PC-9 (cell line): Measurements from ENCODE around the gene AOPEP. TPM values are rescaled to one million over a fixed set of nuclear protein-coding genes. Genes with fewer than 3 reads are reported as not detected.

Experiments used
- BruUV-seq: library from RNA; stranded (reverse); fragments of 400-500 nt; replicated peaks from 2 replicates; lab custom pipeline; 2021; lab: Mats Ljungman, UMichigan
- CTCF ChIA-PET: fragments of 300-600 bp; sonication (Branson Sonifier 250); formaldehyde crosslinking; loops from one replicate; lab custom pipeline; 2022; ENCODE audit warnings: antibody characterized with exemption; lab: Charles Lee
- POLR2A ChIA-PET: fragments of 300-600 bp; sonication (Branson Sonifier 250); formaldehyde crosslinking; loops from one replicate; lab custom pipeline; 2022; ENCODE audit warnings: antibody characterized with exemption; ENCODE audit not compliant: unreplicated experiment; lab: Charles Lee
- DNase-seq, 2 experiments: peaks; one replicate each; pipeline versions ENCODE4 v3.0.0 to v3.0.0-alpha.2; 2015 to 2022; ENCODE audit warnings: mixed read lengths in 1 of 2
- H2AFZ ChIP-seq: fragments of 200-600 bp; sonication (generic); 2 replicates; pipeline ENCODE4 v1.8.1; 2017; ENCODE audit warnings: antibody characterized with exemption
- H3F3A ChIP-seq: fragments of 200-600 bp; sonication (generic); 2 replicates; pipeline ENCODE4 v1.8.1; 2017; ENCODE audit warnings: antibody characterized with exemption, mild to moderate bottlenecking, low read depth; ENCODE audit not compliant: insufficient read depth
- H3K27ac ChIP-seq: fragments of 200-600 bp; sonication (generic); 2 replicates; pipeline ENCODE4 v1.6.1; 2016; ENCODE audit warnings: mixed run types
- H3K27me3 ChIP-seq: fragments of 200-600 bp; sonication (generic); 2 replicates; pipeline ENCODE4 v1.6.1; 2016; ENCODE audit warnings: low read depth, mixed run types; ENCODE audit not compliant: insufficient read depth
- H3K36me3 ChIP-seq: fragments of 200-600 bp; sonication (generic); 2 replicates; pipeline ENCODE4 v1.6.1; 2016; ENCODE audit warnings: low read depth, mixed run types
- H3K4me1 ChIP-seq: fragments of 200-600 bp; sonication (generic); replicated peaks from 2 replicates; pipeline ENCODE4 v1.6.1; 2016; ENCODE audit warnings: mixed run types; ENCODE audit not compliant: insufficient read depth
- H3K4me2 ChIP-seq: fragments of 200-600 bp; sonication (generic); 2 replicates; pipeline ENCODE4 v1.6.1; 2017; ENCODE audit warnings: mixed run types
- H3K4me3 ChIP-seq: fragments of 200-600 bp; sonication (generic); 2 replicates; pipeline ENCODE4 v1.6.1; 2016; ENCODE audit warnings: mixed run types
- H3K79me2 ChIP-seq: fragments of 200-600 bp; sonication (generic); 2 replicates; pipeline ENCODE4 v1.6.1; 2017; ENCODE audit warnings: low read depth, mixed run types
- H3K9me2 ChIP-seq: fragments of 200-600 bp; sonication (generic); 2 replicates; pipeline ENCODE4 v1.8.1; 2017; ENCODE audit warnings: mild to moderate bottlenecking; ENCODE audit not compliant: insufficient read depth
- H3K9me3 ChIP-seq: fragments of 200-600 bp; sonication (generic); 2 replicates; pipeline ENCODE4 v1.8.1; 2016; ENCODE audit warnings: low read depth; ENCODE audit not compliant: insufficient read depth
- H4K20me1 ChIP-seq: fragments of 200-600 bp; sonication (generic); 2 replicates; pipeline ENCODE4 v1.8.1; 2017; ENCODE audit not compliant: insufficient read depth
- EZH2 ChIP-seq: fragments of 200-600 bp; sonication (generic); IDR thresholded peaks from 2 replicates; pipeline ENCODE4 v1.8.0; 2017; ENCODE audit warnings: antibody characterized with exemption, low read depth
- intact Hi-C: fragments of 100-400 bp; cut with micrococcal nuclease; formaldehyde crosslinking; loops from one replicate; pipeline ENCODE4 v1.10.0; 2022; ENCODE audit not compliant: unreplicated experiment
- total RNA-seq: library from RNA; stranded (reverse); gene quantifications from 2 replicates; pipeline ENCODE4 v1.2.3, GENCODE V29; 2021
- TF ChIP-seq, protein P1 (sequence below): fragments of 200-600 bp; sonication (generic); conservative IDR thresholded peaks from 2 replicates; pipeline ENCODE4 v1.6.1; 2017; ENCODE audit warnings: mixed run types, antibody characterized with exemption, mild to moderate bottlenecking, moderate library complexity

AOPEP gene
- total RNA-seq, 1 experiment from 2014 or later, result 90.0 TPM

DNA sequence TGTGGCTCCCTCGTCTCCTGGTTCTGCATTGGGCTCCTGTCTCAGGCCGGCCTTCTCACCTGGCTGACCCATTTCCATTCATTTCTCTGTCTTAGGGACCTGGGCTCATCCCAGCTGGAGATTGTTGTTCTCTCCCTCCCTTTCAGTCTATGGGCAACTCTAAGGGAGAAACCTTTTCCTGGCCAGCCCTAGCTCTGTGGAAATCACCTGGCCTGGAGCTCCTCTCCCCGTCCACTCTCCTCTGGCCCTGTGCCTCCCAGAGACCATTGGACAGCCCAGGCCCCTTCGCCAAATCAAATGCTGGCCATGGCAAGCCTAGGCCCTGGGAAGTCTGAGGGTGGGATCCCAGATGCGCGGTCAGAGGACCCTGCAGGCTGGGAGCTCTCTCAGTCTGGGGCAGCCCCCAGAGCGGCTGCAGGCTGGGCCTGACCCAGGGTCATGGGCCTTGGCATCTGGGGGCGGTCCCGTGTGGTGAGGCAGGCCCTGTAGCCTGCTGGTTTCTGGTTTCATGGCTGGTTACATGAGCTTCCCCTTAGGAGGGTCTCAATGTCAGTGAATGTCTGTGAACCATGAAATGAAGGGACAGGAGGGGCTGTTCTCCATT, 253.5 kb downstream of the AOPEP start:
- H3K27me3 ChIP-seq, result no peaks in the 10 kb centered on the region
- no peak for DNase-seq
- H3K27ac ChIP-seq, result no peak overlapping the region
- H3F3A ChIP-seq, result 0 out of 2 replicates have a peak, but pooled peaks cover 4% of the 10 kb centered on the region
- no peaks in the 10 kb centered on the region for H3K9me3 ChIP-seq
- ChIA-PET CTCF (no interaction called here), POLR2A (no interaction called here)
- no TSS peak for BruUV-seq
- H3K36me3 ChIP-seq, result no peaks in the 10 kb centered on the region
- no peaks in the 10 kb centered on the region for H3K79me2 ChIP-seq
- no peaks in the 10 kb centered on the region for H4K20me1 ChIP-seq
- H3K4me3 ChIP-seq, result no peak overlapping the region
- no peak overlapping the region for H3K4me2 ChIP-seq
- no peak overlapping the region for H2AFZ ChIP-seq
- no peaks in the 10 kb centered on the region for H3K4me1 ChIP-seq
- no peaks in the 10 kb centered on the region for H3K9me2 ChIP-seq
- TF ChIP-seq EZH2, result no peak
- TF ChIP-seq, protein P1, sequence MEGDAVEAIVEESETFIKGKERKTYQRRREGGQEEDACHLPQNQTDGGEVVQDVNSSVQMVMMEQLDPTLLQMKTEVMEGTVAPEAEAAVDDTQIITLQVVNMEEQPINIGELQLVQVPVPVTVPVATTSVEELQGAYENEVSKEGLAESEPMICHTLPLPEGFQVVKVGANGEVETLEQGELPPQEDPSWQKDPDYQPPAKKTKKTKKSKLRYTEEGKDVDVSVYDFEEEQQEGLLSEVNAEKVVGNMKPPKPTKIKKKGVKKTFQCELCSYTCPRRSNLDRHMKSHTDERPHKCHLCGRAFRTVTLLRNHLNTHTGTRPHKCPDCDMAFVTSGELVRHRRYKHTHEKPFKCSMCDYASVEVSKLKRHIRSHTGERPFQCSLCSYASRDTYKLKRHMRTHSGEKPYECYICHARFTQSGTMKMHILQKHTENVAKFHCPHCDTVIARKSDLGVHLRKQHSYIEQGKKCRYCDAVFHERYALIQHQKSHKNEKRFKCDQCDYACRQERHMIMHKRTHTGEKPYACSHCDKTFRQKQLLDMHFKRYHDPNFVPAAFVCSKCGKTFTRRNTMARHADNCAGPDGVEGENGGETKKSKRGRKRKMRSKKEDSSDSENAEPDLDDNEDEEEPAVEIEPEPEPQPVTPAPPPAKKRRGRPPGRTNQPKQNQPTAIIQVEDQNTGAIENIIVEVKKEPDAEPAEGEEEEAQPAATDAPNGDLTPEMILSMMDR, result no peak
- intact Hi-C loops, result no loop called here

DNA sequence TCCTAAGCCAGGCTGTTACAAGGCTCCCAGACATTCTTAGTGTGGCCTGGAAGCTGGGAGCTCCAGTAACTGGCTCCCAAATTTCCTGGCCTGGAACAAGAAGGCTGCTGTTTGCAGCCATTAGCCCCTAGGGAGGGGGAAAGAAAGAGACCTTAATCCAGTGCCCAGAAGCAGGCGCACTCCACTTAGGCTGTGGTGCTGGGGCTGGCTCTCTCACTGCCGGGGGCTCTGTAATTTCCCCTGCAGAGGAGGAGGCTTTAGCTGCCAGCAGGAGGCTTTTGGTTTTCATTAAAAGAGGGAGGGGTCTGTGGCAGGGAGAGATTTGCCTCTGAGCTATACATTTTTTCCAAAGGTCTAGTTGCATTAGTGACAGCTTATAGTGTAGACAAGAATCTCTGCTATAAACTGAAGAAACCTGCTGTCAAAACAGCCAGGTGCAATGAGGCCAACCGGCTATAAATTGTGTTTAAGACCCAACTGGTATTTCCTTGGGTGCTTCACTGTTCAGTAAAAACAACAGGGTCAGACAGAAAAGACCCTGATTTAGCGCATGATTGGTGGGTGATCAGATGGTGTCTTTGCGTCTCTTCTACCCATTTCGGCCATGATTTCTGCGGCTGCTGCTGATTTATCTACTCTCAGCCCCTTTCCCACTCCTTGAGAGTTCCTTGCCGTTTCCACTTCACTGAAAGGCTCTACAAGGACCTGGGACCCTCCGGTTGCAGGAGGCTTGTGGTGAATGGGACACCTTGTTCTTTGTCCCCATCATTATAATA, 254.6 kb downstream of the AOPEP start:
- no peak for DNase-seq
- Histone ChIP-seq H3K27me3 (no peaks in the 10 kb centered on the region), H3K4me1 (no peaks in the 10 kb centered on the region), H3K79me2 (no peaks in the 10 kb centered on the region), H3K9me3 (no peaks in the 10 kb centered on the region), H3K4me3 (no peak overlapping the region), H3K4me2 (no peak overlapping the region), H3F3A (0 out of 2 replicates have a peak, but pooled peaks cover 4% of the 10 kb centered on the region), H2AFZ (no peak overlapping the region), H3K27ac (no peak overlapping the region), H4K20me1 (no peaks in the 10 kb centered on the region), H3K36me3 (no peaks in the 10 kb centered on the region), H3K9me2 (no peaks in the 10 kb centered on the region)
- CTCF ChIA-PET, result no interaction called here
- POLR2A ChIA-PET, result no interaction called here
- no TSS peak for BruUV-seq
- TF ChIP-seq, protein P1, result no peak
- intact Hi-C loops, result no loop called here

DNA sequence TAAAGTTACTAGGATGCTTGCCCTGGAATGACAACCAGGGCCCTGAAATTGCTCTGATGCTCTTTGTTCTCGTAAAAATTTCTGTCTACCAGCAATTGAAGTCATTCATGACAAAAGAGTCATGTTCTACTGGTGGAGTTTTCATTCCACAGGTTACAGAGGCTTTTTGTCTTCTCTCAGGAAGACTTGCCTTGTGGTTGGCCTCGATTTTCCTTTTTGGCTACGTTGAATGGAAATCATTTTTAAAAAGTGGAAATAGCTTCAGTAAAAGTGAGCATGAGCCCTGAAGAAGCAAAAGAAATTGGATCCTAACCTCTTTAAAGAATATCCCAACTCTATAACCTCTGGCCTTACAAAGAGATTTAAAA, 255.2 kb downstream of the AOPEP start:
- no peak overlapping the region for H3K4me3 ChIP-seq
- BruUV-seq, result no TSS peak
- no peaks in the 10 kb centered on the region for H4K20me1 ChIP-seq
- H3K9me2 ChIP-seq, result no peaks in the 10 kb centered on the region
- H3K4me1 ChIP-seq, result no peaks in the 10 kb centered on the region
- H3F3A ChIP-seq, result 0 out of 2 replicates have a peak, but pooled peaks cover 4% of the 10 kb centered on the region
- no peak overlapping the region for H3K4me2 ChIP-seq
- H3K9me3 ChIP-seq, result no peaks in the 10 kb centered on the region
- no peaks in the 10 kb centered on the region for H3K36me3 ChIP-seq
- no peaks in the 10 kb centered on the region for H3K27me3 ChIP-seq
- DNase-seq, result no peak
- no peaks in the 10 kb centered on the region for H3K79me2 ChIP-seq
- TF ChIP-seq EZH2, result no peak
- TF ChIP-seq, protein P1, result no peak
- CTCF ChIA-PET, result no interaction called here
- intact Hi-C loops, result no loop called here
- H3K27ac ChIP-seq, result no peak overlapping the region
- POLR2A ChIA-PET, result no interaction called here
- no peak overlapping the region for H2AFZ ChIP-seq
